Right kidney (tissue), 1 donor: ENCODE results near the gene KLF1.
A peak's percentile ranks its signal among the peaks of the same experiment; 100 is the strongest.
"Not testable (repeated sequence)": the region's sequence is repeated elsewhere in the genome, so short reads cannot be mapped to it uniquely, and the experiment has no call there.

ENCODE experiments used
- DNase-seq: peaks from one replicate; pipeline ENCODE4 v3.0.0-alpha.2; 2016

Gene KLF1

GRCh38 chr19:12867120-12868099 is 19.6 kb downstream of the KLF1 start:
- DNase-seq, result peak; percentile 92

GRCh38 chr19:12866416-12867119 is 20.4 kb downstream of the KLF1 start:
- DNase-seq, result no peak

GRCh38 chr19:12865746-12866415 is 21.1 kb downstream of the KLF1 start:
- no peak for DNase-seq

GRCh38 chr19:12864721-12865715 is 22.0 kb downstream of the KLF1 start:
- no peak for DNase-seq

- no peak for DNase-seq
Observed at GRCh38 chr19:12864143-12864542, 22.9 kb downstream of the KLF1 start.

- DNase-seq, result no peak
Observed at GRCh38 chr19:12859546-12859945, 27.5 kb downstream of the KLF1 start.

- no peak for DNase-seq
Observed at GRCh38 chr19:12858041-12858928, 28.7 kb downstream of the KLF1 start.

GRCh38 chr19:12856653-12857052 is 30.3 kb downstream of the KLF1 start:
- DNase-seq, result no peak

GRCh38 chr19:12847159-12848139 is 39.6 kb downstream of the KLF1 start:
- DNase-seq, result peak; percentile 87

GRCh38 chr19:12846613-12847012 is 40.4 kb downstream of the KLF1 start:
- not testable (repeated sequence) for DNase-seq

- no peak for DNase-seq
Observed at GRCh38 chr19:12843999-12844732, 42.8 kb downstream of the KLF1 start.

- no peak for DNase-seq
Observed at GRCh38 chr19:12843328-12843727, 43.7 kb downstream of the KLF1 start.

- DNase-seq, result no peak
Observed at GRCh38 chr19:12842511-12842910, 44.5 kb downstream of the KLF1 start.

GRCh38 chr19:12841094-12841493 is 45.9 kb downstream of the KLF1 start:
- DNase-seq, result peak; percentile 41

- DNase-seq, result peak; percentile 50
Observed at GRCh38 chr19:12840091-12841079, 46.6 kb downstream of the KLF1 start.

- DNase-seq, result no peak
Observed at GRCh38 chr19:12838886-12839756, 47.9 kb downstream of the KLF1 start.
